ENCODE results near the gene GHR.

Gene GHR

DNA sequence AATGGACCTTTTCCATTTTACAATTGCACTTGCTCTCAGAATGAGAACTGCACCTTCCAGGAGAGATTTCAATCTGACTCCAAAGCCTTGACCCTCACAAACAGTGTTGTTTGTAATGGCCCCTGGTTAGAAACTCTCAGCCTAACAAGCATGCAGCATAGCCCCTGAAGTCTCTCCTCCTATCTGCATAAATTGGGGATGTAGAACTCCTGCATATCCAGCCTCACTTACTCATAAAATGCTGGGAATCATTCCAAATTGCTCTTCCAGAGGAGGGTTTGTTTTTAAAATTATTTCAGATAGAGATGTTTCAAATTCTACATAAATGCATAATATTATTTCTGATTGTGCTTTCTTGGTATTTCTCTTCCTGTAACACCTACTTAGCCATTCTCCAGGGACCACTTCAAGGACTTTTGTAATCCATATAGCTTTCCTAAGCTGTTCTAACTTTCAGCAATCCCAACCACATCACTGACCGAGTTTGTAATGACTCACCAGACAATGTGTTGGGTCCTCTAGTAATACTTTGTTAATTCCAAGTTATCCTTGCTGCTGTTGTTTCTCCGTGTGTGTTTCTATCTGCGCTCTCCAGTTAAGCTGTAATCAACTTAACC, 189.6 kb downstream of the GHR start:
- no peak for DNase-seq

DNA sequence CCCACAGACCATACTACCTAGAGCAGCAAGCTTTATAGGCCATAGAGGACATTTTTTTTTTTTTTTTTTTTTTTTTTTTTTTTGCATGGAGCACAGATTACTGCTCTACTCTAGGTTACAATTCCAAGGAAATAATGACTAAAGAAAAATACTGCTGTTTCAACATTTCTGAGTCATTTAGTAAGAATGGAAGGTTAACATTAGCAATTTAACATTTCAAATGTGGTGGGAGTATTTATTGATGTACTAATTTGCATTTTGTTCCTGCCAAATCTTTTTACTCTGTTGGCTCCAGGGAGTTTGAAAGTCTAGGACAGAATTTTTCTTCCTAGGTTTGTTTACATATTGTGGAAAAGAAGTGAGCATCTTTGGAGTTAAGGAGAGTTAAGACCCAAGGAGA, 191.3 kb downstream of the GHR start:
- no peak for DNase-seq

DNA sequence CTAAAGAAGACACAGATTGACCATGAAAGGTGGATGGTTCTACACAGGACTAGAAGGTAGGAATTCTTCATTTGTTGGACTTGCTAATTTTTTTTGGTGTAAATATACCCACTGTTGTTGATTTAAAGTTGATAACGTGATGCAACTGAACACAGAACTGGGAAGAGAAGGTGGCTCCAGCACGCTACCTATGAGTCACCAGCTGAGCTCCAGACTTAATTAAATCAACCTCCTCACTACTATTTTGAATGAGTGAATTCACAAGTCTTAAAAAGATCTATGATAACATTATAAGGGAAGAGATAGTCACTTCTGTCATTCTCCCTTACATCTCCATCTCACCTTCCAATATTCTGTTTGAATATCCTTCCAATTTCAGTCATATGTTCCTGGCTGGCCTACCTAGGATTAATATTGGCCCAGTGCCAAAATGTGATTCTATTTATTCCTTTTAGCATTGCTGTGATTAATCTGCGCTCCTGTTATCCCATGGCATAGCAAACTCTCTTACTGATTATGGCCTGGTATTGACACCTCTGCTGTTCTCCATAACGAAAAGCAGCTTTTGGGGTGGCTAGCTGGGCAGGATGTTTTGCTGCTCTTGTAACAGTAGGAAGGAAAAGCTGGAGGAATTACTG, 197.5 kb downstream of the GHR start:
- DNase-seq, result no peak

DNA sequence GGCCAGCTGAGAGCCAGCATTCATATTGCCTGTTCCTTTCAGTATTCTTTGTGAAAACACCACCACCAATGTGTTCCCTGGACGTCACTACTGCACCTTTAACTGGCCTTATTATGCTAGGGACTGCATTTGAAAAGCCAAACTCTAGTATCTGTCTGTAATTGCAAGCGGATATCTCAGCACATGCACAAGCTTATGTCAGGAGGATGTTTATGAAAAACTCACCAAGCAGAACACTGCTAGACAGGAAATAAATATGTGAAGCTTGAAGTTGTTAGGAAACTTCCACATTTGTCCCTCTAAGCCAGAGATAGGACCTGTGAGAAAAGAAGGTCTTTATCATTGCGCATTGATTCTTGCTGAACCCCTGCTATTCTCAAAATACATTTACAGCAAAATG, 198.0 kb downstream of the GHR start:
- DNase-seq, result no peak

DNA sequence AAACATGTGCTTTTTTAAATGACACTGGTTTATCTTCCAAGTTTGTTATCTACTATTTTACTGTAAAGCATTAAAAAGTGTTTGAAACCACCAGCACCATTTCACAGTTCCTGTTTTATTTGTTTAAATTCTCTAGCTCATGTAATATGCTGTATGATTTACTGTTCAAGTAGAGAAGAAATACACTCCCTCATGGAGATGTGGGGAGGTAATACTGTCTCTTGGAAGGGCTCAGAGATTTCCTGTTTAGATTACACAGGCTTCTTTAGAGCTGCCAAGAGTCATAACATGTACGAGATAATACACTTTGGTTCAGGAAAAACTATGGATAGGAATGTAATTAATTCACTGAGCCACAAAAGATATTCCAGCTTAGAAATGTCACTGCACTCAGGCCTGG, 198.4 kb downstream of the GHR start:
- DNase-seq, result no peak

DNA sequence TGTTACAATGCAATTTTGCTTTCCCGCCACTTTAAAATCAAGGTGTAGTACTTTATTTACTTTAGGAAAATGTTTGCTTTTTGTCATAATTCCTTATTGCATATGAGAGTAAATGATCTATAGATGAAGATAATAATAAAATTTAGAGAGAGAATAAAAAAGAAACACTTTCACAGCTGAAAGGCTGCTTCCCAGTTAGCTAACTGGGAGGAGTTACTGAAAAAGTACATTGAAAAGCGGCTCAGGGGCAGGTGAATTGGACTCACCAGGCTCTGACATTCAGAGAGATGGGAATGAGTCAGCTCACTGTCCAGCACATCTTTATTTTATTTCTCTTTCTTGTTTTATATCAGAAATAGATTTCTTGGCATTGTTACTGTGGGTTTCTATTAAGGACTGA, 201.7 kb downstream of the GHR start:
- DNase-seq, result no peak

DNA sequence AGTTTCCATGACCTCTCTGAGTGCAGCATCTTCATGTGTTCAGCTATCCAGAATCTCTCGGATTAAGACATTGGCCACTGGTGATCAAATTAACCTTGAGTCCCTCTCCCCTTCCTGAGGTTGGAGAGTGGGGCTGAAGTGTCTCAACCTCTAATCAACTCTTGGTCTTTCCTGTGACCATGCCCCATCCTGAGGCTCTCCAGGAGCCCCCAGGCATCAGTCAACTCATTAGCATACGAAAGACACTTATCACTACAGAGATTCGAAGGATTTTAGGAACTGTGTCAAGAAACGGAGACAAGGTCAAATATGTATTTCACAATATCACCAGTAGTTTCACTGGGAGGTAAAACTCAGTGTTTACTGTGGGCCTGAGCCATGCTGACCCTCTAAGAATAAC, 203.2 kb downstream of the GHR start:
- no peak for DNase-seq

DNA sequence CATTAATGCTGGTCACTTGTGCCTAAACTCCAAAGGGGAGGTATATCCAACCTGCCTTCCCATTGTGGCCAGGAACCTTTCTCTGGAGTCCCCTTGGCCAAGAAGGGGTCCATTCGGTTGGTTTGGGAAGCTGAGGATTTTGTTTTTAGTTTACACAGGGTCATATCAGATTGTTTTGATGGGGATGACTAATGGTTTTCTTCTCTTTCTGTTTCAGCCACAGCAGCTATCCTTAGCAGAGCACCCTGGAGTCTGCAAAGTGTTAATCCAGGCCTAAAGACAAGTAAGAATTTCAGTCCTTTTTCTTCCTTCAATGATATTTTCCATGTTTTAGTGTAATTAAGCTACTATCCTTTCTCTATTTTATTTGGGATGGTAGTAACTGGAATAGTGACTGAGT, 205.6 kb downstream of the GHR start:
- no peak for DNase-seq

DNA sequence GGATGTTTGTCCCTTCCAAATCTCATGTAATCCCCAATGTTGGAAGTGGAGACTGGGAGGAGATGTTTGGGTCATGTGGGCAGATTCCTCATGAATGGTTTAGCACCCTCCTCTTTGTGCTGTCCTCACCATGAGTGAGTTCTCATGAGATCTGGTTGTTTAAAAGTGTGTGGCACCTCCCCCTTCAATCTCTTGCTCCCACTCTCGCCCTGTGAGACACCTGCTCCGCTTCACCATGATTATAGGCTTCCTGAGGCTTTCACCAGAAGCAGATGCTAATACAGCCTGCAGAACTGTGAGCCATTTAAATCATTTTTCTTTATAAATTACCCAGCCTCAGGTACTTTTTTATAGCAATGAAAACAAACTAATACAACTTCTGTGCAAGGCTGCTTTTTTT, 206.0 kb downstream of the GHR start:
- no peak for DNase-seq

DNA sequence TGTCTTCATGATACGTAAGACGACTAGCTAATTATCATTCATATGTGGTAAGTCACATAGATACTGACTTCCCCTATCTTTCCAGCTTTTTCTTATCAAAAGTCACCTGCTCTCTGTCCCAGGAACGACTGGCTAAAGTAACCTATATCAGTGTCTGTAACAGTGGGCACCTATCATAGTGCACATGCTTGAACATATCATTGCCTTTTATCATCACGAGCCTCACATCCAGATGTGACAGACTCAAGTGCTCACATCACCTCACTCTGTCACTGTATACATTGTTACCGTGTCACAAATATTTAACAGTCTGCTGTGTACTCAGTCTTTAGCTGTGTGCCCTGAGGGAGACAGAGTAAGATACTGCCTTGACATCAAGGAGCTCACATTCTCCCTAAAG, 208.0 kb downstream of the GHR start:
- DNase-seq, result no peak

DNA sequence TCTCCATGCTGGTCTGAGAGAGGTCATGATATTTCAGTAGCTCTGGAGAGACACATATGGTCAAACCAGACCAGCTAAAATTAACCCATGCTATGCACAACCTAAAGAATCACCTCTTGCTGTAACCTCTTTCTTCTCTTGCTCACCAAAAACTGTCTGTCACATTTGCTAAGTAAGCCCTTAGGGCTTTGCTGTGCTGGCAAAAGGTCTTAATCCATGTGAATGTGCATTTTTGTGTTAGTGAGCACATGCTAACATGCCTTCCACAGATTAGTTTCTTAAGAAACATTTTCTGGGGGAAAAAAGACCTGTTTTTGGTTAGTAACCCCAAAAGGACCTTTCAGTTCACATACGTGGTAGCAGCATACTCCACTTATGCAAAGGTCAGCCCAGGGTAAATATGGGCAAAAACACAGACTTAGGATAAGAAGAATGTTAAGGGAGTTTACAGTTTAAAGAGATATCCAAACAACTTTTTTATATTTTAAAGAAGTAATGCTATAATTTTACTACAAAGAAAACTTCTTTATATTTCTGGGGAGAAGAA, 209.2 kb downstream of the GHR start:
- no peak for DNase-seq

DNA sequence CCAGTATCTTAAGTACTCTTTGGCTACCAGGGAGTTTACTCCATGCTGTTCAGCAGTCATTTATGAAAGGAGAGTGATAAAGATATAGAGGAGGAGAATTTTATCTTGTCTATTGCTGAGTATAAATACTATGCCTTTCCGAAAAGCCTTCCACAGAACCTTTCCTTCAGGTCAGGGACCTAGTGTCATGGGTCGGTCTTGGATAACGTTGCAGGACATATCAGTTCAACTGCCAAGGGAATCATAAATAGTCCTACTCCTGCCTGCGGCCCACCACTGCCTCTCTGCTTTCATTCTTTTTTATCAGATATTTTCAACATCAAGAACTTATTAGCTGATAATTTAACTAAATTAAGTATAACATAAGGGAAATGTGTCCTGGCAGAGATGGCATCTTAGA, 211.3 kb downstream of the GHR start:
- no peak for DNase-seq

DNA sequence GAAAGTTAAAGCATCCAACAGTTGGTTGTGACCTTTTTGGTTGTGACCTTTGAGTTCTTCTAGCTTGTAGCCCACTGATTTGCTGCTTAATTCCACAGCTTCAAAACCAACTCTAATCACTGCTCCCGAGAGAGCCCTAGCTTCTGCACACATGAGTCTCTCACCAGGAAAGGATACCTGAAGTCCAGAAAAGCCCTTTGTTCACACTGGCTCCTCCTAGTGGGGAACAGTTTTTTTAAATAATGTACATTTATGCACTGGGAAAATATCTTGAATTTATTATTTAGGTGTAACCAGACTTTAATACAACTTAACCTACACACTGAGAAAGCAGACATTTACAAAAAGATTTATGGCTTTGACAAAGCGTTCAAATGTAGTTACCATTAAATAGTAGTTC, 213.2 kb downstream of the GHR start:
- DNase-seq, result no peak

DNA sequence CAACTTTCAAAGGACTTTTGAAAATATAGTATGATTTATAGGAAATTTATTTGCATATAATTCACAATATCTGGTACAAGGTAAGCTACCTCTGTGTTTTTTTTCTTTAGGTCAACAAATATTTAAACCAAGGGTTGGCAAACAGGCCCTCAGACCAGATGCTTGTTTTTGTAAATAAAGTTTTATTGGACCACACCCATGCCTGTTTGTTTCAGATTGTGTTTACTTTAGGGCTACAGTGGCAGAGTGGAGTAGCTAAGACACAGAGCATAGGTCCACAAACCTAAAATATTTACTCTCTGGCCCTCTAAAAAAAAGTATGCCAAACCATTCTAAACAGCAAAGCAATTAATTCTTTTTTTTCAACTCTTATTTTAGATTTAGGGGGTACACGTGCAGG, 213.7 kb downstream of the GHR start:
- no peak for DNase-seq

DNA sequence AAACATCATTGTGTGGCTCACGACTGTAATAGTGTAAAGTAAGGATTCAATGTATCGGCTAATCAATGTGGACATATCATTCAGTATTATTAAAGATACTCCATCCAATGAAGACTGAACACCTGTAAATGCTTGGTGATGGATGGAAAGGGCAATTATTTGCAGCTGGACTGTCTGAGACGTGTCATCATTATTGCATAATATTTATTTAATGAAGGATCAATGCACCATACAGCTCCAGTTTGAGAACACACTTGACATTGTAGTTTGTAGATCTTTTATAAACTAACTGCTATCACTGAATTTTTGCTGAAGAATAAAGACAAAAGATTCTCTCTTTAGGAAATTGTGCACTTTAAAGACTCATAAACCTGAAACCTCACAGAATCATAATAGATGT, 215.7 kb downstream of the GHR start:
- DNase-seq, result no peak

DNA sequence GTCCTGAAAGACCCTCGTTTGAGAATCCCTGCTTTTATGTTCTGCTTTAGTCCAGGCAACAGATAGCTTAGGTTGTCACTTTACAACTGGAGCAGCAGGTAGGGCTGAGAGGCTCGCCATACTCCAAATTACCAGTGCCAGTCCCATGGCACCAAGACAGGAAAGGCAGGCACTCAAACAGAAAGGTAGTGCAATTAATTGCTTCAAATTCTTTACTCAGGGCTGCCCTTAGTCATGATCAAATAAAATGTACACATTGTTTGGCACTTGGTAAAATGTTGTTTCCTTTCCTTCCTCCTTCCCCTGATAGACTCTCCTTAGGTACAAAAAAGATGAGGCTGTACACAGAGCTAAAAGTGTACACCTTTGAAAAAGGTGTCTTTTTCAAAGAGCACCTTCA, 217.6 kb downstream of the GHR start:
- no peak for DNase-seq

DNA sequence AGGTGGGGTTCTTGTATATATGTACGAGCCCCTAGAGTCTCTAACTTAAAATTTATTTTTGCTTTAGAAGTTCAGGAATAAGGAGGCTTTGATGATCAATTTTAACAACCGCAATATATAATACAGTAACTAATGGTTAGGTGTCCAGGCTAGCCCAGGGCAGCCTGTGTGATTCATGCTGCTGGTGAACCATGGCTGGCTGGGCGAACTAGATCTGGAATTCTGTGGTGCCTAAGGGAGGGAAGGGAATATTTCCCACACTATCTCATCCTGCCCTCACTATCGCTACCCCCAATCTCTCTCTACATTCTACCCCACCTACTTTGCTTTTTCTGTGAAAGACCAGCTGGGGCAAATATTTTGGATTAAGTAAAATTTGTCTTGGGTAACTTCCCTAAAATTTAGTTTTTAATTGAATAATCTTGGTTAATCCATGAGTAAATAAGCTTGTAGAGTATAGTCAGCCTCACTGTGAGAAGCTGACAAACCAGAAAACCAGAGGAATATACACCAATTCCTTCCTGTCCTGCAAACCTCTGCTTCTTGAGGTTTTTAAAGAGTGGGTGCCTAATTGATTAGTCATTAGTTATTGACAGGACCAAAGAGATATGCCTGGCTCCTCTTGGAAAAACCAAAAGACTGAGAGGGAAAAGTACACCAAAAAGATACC, 218.2 kb downstream of the GHR start:
- no peak for DNase-seq

DNA sequence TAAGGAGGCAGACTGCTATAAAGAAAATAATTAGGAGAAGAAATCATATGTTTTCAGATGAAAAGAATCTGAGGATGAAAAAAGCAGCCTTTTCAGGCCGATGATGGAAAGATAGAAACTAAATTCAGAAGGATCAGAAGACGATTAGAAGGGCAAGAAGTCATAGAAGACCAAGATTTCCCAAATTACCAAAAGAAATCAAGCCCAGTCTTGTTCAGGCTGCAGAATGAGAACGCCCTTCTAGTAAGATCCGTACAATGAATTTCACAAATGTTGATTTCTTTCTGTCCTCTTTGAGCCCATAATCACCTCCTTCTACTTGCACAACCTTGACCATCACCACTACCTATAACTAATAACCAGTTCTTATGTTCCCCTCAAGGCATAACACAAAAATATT, 218.8 kb downstream of the GHR start:
- no peak for DNase-seq

DNA sequence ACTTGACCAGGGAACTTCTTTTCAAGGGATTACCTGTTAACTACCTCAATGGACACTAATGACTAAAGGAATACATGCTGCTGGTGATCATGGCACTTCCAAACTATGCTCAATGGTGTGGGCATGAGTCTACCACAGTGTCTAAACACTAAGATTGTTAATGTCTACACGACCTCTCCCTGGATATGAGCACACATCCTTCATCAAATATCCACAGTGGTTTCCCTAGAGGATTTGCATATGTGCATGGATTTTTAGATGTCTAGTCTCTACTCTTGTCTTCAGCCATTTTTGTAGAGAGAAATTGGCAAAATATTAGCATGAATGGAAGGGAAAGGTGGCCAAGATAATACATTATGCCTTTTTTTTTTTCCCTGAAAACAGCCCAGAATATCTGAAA, 220.1 kb downstream of the GHR start:
- DNase-seq, result no peak

DNA sequence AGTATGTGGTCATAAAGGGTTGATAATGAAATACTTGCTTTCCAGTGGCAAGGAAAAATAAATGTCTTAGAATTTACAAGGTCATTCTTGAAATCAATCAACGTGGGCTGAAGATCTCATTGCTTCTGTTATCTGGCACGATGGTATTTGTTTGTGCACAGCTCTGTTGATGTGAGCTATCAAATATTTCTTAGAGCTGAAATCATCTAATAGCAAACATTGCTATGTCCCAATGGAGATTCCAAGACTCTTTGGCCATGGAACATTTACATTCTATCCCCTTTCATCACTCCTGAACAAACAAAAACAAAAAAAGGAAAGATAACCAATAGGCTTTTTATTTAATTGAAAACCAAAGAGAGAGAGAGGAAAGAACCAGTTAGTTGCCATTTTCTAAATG, 221.9 kb downstream of the GHR start:
- no peak for DNase-seq

DNA sequence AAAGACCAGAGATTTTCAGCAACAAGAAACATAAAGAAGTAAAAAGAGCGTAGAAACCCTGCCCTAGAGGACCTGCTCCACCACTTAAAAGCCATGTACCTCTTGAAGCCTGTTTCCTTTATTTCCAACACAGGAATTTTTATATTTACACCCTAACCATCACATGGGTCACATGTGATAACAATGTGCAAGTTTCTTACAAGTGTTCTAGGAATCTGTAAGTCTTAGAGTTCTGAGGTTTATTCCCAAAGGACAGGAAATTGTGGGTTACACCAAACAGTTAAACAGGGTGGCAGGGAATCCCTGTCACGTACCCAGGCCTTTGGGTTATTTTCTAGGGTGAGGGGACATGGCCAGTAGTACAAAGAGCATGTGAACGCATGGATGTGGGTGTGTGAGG, 224.8 kb downstream of the GHR start:
- no peak for DNase-seq

DNA sequence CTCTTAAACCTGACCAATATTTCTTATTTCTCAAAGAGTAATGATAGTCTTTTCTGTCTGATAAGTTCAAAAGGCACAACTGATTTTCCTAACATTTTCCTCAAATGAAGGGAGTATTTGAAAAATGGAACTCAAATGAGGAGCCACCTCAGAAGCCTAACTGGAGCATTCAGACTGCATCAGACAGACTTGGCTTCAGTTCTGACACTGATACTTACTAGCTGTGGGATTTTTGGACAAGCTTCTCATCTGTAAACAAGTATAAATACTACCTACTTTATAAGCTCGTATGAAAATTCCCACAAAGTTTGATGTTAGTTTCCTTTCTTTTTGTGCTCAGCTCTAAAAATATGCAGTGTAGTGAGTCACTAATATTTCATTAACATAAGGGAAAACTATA, 225.7 kb downstream of the GHR start:
- no peak for DNase-seq

DNA sequence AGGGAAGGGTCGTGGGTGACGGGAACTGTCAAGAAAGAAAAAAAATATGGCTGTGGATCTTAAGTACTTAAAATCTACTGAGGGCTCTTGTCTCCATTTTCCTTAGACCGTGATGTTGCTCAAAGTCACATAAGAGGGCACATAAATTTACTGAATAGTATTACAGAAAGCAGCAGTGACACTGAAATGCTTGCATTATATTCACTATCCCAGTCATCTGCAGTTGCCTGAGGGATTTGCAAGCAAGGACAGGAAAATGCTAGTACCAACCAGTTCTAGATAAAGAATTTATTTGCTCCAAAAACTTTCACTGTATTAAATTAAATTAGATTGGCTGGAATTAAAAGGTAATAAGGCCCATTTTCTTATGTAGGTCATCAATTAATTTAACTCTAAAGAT, 226.8 kb downstream of the GHR start:
- DNase-seq, result no peak

DNA sequence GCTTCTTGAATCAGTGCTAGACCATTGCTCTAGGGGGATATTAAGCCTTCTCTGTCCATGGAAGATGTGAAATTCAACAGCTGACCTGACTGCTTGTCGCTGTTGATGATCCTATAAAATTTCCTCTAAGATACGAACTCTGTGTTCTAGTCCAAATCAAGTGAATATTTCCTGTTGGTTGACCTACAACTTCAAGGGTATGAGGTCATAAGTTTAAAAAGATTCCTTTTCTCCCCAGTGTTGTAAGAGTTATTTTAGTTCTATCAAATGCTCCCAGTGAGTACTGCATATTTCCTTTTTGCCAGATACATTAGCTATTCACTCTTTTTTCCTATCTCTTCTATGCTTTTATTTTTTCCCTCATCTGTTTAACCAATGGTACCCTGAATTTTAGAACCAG, 230.5 kb downstream of the GHR start:
- no peak for DNase-seq

DNA sequence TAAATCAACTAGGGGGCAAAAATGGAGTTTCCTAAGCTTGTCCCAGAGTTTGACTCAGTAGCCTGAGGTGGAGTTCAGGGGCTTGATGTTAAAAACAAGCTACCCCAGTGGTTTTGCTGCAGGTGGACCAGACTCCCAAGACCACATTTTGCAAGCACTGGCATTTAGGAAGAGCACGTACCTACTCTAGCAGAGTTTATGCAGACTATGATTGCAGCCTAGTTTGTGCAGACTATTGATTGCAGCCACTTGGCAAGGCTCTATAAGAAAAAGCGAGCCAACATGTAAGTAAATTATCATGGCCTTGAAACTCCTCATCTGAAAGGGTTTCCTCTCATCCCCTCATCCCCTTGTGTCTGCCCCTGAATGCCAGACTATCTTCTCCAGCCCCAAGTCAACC, 231.4 kb downstream of the GHR start:
- no peak for DNase-seq

Data from stimulated activated CD4-positive, alpha-beta T cell treated with anti-CD3 and anti-CD28 coated beads, Interleukin-4, amount 100 ng/mL, for 1 hour (primary cell).